ENCODE results near the gene DAZL.
A peak's percentile ranks its signal among the peaks of the same experiment; 100 is the strongest.
"Not testable (repeated sequence)": the region's sequence is repeated elsewhere in the genome, so short reads cannot be mapped to it uniquely, and the experiment has no call there.

DAZL gene, protein sequence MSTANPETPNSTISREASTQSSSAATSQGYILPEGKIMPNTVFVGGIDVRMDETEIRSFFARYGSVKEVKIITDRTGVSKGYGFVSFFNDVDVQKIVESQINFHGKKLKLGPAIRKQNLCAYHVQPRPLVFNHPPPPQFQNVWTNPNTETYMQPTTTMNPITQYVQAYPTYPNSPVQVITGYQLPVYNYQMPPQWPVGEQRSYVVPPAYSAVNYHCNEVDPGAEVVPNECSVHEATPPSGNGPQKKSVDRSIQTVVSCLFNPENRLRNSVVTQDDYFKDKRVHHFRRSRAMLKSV

DNA sequence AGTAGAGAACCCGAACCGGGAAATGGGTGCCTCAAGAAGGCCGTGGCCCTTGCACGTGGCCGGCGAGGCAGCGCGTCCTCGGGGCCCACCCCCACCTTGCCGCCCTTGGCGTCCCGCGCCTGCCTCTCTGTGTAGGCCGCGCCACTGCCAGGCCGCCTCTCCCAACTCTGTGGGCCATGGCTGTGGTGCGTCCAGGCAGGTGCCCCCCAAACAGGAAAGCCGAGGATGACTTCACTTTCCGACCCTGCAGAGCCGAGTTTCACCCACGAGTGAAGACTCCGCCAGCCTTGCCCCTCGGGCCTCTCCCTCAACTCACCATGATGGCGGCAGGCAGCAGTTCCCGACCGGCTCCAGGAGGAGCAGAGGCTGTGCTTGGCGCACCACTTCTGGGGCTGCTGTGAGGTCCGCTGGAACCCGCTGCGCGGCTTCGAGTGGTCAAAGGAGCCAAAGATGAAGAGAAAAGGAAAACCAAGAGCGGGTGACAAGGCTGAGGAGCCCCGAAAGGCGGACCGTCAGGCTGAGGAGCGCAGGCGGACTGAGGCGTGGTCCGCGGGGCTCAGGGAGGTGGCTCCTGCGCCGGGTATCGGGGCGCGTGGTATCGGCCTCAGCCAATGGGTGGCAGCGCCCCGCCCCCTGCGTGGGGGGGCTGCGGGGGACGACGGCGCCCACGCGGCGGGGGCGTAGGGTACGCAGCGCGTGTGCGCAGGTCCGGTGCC lies at the start of gene DAZL:
DAZL (minus strand) TSS at position 537 of the 716 bp plus-strand sequence; CDS start at position 319, 218 bp downstream.
- no peaks in the 10 kb centered on the region for H3K4me1 Mint-ChIP-seq (ENCODE audit: low read depth)
- H3K9me3 Mint-ChIP-seq = peaks cover 9% of the 10 kb centered on the region
- no peaks in the 10 kb centered on the region for H3K36me3 Mint-ChIP-seq (ENCODE audit: low read depth)
- H3K27me3 Mint-ChIP-seq = peaks cover 7% of the 10 kb centered on the region
- intact Hi-C loops (cut with micrococcal nuclease) = loop anchor here (5.0 to 10.0 kb wide), 2 partner anchors 280 to 807 kb away; partner anchors contain the start of gene PLCL2
- H3K27ac Mint-ChIP-seq = no peak within 1 kb of the TSS
- no peak within 1 kb of the TSS for H3K4me3 Mint-ChIP-seq

DNA sequence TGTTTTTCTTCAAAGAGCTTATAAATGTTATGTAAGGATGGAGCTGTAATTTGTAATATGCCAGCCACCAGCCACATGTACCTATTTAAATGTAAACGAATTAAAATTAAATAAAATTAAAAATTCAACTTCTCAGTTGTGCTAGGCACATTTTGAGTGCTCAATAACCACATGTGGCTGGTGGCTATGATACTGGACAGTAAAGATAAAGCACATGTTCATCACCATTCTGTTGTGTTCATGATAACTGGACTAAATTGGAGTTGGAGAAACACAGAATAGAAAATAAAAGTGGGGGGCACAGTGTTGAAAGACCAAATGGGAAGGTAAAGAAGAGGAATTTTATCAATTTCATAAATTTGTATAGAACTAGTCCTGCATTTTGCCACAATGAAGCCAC lies 49.8 kb upstream of the DAZL start:
- Mint-ChIP-seq H3K27ac (no peak overlapping the region), H3K36me3 (ENCODE audit: low read depth) (no peaks in the 10 kb centered on the region), H3K4me3 (no peak overlapping the region), H3K4me1 (ENCODE audit: low read depth) (peaks cover 5% of the 10 kb centered on the region), H3K9me3 (peaks cover 10% of the 10 kb centered on the region), H3K27me3 (no peaks in the 10 kb centered on the region)
- intact Hi-C loops (cut with micrococcal nuclease) = no loop called here

DNA sequence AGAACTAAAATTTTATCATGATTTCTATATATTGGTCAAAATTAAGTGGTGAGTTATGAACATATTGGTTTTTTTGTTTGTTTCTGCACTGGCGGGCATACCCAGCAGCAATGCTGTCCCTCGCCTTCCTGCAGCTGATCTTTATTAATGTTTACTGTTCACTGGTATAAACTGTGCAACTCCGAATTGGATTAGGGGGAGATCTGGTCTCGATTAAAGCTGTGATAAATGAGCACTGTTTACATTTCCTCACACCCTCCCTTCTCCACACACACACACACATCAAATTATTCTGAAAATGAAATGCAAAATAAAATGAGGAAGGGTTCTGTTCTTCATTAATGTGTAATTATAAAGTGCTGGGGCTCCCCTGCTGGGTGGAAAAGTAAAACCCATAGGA lies 48.5 kb upstream of the DAZL start:
- Mint-ChIP-seq H3K27ac (no peak overlapping the region), H3K4me1 (ENCODE audit: low read depth) (peaks cover 4% of the 10 kb centered on the region), H3K27me3 (no peaks in the 10 kb centered on the region), H3K9me3 (peaks cover 10% of the 10 kb centered on the region), H3K36me3 (ENCODE audit: low read depth) (no peaks in the 10 kb centered on the region), H3K4me3 (no peak overlapping the region)
- intact Hi-C loops (cut with micrococcal nuclease) = no loop called here

DNA sequence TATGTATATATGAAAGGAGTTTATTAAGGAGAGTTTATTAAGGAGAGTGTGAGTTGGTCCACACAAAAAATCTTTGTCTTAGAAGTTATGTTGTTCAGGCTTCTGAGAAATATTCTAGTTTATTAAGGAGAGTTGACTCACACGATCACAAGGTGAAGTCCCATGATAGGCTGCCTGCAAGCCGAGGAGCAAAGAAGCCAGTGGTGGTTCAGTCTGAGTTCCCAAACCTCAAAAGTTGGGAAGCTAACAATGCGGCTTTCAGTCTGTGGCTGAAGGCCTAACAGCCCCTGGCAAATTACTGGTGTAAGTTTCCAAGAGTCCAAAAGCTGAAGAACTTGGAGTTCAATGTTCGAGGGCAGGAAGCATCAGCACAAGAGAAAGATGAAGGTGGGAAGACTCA lies 42.4 kb upstream of the DAZL start:
- intact Hi-C loops (cut with micrococcal nuclease) = no loop called here
- H3K27ac Mint-ChIP-seq = no peak overlapping the region
- no peaks in the 10 kb centered on the region for H3K27me3 Mint-ChIP-seq
- no peak overlapping the region for H3K4me3 Mint-ChIP-seq
- no peaks in the 10 kb centered on the region for H3K4me1 Mint-ChIP-seq (ENCODE audit: low read depth)
- no peaks in the 10 kb centered on the region for H3K36me3 Mint-ChIP-seq (ENCODE audit: low read depth)
- no peaks in the 10 kb centered on the region for H3K9me3 Mint-ChIP-seq

DNA sequence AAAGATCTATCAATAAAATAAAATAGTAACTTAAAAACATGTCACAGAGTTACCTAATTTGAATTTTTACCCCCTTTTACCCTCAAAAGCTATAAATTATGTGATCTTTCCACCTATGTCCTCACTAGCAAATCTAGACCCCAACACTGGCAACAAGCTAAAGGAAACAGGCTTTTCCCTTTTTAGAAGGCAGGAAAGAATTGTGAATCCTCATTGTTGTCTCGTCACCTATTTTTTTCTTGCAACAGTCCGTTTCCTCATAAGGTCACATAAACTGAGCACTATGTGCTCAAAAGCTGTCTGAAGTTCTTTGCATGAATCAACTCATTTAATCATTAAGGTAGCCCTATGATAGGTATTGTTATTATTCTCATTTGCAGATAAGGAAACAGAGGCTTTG lies 34.6 kb upstream of the DAZL start:
- Mint-ChIP-seq H3K4me1 (ENCODE audit: low read depth) (no peaks in the 10 kb centered on the region), H3K4me3 (no peak overlapping the region), H3K36me3 (ENCODE audit: low read depth) (no peaks in the 10 kb centered on the region), H3K9me3 (no peaks in the 10 kb centered on the region), H3K27me3 (no peaks in the 10 kb centered on the region), H3K27ac (no peak overlapping the region)
- intact Hi-C loops (cut with micrococcal nuclease) = no loop called here

DNA sequence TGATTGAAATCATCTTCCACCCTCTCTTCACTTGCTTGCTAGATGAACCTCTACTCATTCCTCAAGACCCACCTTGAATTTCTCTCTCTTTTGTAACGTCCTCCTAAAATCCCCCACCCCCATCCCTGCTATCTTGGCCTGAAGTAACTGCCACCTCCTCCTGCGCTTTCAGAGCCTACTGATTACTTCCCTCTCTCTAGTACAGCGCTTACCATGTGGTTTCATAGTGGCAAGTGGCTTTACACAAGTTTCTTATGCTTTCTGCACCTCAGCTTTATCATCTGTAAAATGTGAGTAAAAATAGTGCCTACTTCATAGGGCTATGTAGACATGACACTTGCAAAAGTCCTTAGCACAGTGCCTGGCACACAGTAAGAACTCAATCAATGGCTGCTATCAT lies 28.7 kb upstream of the DAZL start:
- Mint-ChIP-seq H3K4me1 (ENCODE audit: low read depth) (peaks cover 16% of the 10 kb centered on the region), H3K4me3 (no peak overlapping the region), H3K27me3 (no peaks in the 10 kb centered on the region), H3K27ac (no peak overlapping the region), H3K9me3 (no peaks in the 10 kb centered on the region), H3K36me3 (ENCODE audit: low read depth) (no peaks in the 10 kb centered on the region)
- intact Hi-C loops (cut with micrococcal nuclease) = no loop called here

DNA sequence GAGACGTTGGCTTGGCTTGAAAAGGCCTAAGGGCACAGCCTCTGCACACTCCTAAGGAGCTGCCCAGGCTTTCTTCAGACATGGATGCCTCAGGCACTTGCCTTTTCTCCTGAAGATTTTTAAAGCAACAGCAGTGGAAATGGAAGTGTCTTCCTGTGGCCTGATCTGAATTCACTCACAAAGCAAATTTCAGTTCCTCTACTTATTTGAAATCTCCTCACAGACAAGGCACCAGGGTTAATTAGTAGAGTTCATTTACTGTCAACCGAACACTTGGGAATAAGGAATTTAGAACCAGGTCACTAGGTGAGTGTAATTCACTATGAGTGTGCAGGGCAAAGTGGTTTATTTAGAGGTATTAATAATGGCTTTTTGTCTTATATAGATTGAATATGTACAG lies 27.2 kb upstream of the DAZL start:
- Mint-ChIP-seq H3K36me3 (ENCODE audit: low read depth) (no peaks in the 10 kb centered on the region), H3K27ac (peak overlapping the region; percentile 18), H3K9me3 (no peaks in the 10 kb centered on the region), H3K4me1 (ENCODE audit: low read depth) (peaks cover 16% of the 10 kb centered on the region), H3K4me3 (no peak overlapping the region), H3K27me3 (peaks cover 2% of the 10 kb centered on the region)
- intact Hi-C loops (cut with micrococcal nuclease) = no loop called here

DNA sequence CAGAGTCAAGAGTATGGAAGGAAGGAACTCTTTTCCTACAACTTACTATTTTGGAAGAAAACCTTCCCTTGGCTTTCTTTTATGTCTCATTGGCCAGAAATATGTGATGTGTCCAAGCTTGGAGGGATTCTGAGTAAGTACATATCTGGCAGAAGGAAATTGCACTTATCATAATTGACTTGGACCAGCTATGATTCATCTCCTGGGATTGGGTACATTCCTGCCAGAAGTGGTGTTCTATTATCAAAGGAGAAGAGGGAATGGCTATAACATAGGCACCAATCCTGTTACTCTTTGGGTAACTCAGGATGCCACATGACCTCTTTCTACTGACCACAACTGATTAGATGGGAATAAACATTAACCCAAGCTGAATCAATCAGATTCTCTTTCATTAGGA lies 13.5 kb upstream of the DAZL start:
- no peaks in the 10 kb centered on the region for H3K27me3 Mint-ChIP-seq
- intact Hi-C loops (cut with micrococcal nuclease) = no loop called here
- no peak overlapping the region for H3K4me3 Mint-ChIP-seq
- H3K27ac Mint-ChIP-seq = no peak overlapping the region
- H3K9me3 Mint-ChIP-seq = peaks cover 8% of the 10 kb centered on the region
- no peaks in the 10 kb centered on the region for H3K36me3 Mint-ChIP-seq (ENCODE audit: low read depth)
- peaks cover 12% of the 10 kb centered on the region for H3K4me1 Mint-ChIP-seq (ENCODE audit: low read depth)

DNA sequence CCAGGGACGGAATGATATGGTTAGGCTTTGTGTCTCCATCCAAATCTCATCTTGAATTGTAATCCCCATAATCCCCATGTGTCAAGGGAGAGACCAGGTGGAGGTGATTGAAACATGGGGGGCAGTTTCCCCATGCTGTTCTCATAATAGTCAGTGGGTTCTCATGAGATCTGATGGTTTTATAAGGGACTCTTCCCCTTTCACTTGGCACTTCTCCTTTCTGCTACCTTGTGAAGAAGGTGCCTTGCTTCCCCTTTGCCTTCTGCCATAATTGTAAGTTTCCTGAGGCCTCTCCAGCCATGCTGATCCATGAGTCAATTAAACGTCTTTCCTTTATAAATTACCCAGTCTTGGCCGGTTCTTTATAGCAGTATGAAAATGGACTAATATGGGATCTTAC lies 11.9 kb upstream of the DAZL start:
- H3K27me3 Mint-ChIP-seq; H3K9me3 Mint-ChIP-seq; H3K27ac Mint-ChIP-seq; H3K36me3 Mint-ChIP-seq (ENCODE audit: low read depth); intact Hi-C loops (cut with micrococcal nuclease); H3K4me3 Mint-ChIP-seq: not testable (repeated sequence)
- peaks cover 12% of the 10 kb centered on the region for H3K4me1 Mint-ChIP-seq (ENCODE audit: low read depth)

DNA sequence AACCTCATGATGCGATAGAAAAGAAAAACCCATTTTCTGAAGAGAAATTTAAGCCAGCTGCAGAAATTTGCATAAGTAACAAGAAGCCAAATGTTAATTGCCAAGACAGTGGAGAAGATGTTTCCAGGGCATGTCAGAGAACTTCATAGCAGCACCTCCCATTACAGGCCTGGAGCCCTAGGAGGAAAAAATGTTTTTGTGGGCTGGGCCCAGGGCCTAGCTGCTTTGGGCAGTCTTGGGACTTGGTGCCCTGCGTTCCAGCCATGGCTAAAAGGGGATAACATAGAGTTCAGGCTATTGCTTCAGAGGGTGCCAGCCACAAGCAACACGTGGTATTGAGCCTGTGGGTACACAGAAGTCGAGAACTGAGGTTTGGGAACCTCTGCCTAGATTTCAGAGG lies 10.9 kb upstream of the DAZL start:
- H3K36me3 Mint-ChIP-seq (ENCODE audit: low read depth) = no peaks in the 10 kb centered on the region
- no peak overlapping the region for H3K4me3 Mint-ChIP-seq
- H3K4me1 Mint-ChIP-seq (ENCODE audit: low read depth) = peaks cover 12% of the 10 kb centered on the region
- H3K27me3 Mint-ChIP-seq = no peaks in the 10 kb centered on the region
- peaks cover 8% of the 10 kb centered on the region for H3K9me3 Mint-ChIP-seq
- intact Hi-C loops (cut with micrococcal nuclease) = no loop called here
- no peak overlapping the region for H3K27ac Mint-ChIP-seq

DNA sequence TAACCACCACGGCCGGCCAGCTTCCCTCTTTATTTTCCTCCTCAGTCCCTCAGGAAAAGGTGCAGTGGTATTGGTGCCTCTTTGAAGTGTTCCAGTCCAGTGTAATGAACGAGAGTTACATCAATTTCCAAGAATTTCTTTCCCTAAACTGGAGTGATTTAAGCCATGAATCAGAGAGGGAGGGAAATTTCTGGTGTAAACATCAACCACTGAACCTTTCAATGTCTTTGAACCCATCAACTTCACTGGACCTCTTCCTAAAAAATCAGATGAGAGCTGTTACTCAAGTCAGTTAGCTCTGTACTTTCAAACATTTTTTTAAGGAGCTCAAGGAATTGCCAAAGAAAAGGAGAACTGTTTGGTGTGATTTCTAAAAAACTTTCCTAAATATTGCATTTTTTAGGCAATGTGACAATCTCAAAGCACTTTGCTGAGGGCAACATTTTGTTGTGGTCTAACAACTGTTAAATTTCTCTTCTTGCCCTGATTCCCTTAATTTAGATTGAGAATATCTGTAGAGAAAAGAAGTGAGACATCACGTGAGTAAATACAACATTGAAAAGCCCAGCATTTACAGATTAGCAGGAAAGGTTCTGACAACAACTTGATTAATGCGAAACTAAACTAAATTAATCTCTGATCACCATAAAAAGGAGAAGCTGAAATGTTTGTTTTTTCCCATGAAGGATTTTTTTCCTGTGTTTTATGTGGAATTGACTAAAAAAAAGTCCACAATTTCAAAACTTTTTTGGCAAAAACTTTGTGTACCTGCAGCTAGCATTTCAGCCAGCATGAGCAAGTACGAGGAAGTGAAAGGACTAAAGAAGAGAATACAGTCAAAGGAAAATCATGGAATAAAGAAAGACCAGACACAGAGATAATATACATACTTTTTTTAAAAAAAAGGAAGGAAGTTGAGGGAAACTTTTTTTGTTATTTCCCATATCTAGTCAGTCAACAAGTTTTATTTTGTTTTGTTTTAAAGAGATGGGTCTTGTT lies 9.1 kb upstream of the DAZL start:
- Mint-ChIP-seq H3K9me3 (peaks cover 8% of the 10 kb centered on the region), H3K36me3 (ENCODE audit: low read depth) (no peaks in the 10 kb centered on the region), H3K27me3 (no peaks in the 10 kb centered on the region), H3K4me1 (ENCODE audit: low read depth) (peaks cover 12% of the 10 kb centered on the region), H3K4me3 (no peak overlapping the region), H3K27ac (no peak overlapping the region)
- intact Hi-C loops (cut with micrococcal nuclease) = no loop called here

DNA sequence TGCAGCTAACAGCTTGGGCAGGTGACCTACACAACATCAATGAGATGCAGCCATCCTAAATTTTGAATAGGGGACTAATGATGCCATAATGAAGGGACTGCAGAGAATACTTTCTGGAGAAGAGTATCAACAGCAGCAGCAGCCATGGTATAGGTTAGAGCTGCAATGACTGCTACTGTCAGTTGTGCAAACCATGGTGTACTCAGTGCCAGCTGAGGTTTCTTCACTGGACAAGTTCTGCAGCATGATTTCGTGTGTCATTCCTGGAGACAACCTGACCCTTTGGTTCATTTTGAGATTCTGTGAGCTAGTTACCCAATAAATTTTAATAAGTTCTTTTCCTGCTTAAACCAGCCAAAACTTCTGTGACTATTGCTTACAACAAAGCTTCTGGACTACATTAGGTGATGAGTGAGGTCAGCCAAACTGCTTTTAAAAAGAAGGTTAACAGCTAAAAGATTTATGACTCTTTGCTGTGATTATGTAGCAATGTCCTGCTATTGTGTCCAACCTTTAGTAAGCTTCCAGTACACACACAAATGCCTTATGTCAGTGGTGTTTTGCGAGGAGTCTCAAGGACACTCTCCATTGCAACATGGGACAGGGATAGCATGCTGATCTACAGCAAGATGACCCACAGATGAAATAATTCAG lies 4.8 kb upstream of the DAZL start:
- no peak overlapping the region for H3K4me3 Mint-ChIP-seq
- peaks cover 9% of the 10 kb centered on the region for H3K4me1 Mint-ChIP-seq (ENCODE audit: low read depth)
- H3K9me3 Mint-ChIP-seq = peaks cover 4% of the 10 kb centered on the region
- H3K36me3 Mint-ChIP-seq (ENCODE audit: low read depth) = no peaks in the 10 kb centered on the region
- H3K27ac Mint-ChIP-seq = no peak overlapping the region
- intact Hi-C loops (cut with micrococcal nuclease) = loop anchor here (10.0 kb wide), 1 partner anchor 275 kb away; the partner anchor contains the start of gene PLCL2
- no peaks in the 10 kb centered on the region for H3K27me3 Mint-ChIP-seq

DNA sequence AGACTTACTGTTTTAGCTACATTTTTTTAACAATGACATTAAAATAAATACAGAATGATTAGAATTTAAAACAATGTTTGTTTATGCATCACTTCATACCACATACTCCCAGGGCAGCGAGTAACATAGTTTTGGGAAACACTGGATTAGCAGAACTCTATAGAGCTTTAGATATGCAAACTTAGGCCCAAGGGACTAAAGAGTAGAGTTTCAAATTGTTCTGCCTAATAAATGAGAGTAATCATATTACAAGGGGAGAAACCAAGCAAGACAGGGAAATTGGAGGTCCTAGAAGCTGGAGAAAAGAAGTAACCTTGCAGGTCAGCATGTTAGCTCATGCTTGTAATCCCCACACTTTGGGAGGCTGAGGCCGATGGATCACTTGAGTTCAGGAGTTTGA lies 3.6 kb upstream of the DAZL start:
- H3K9me3 Mint-ChIP-seq = peaks cover 9% of the 10 kb centered on the region
- intact Hi-C loops (cut with micrococcal nuclease) = loop anchor here (10.0 kb wide), 1 partner anchor 276 kb away; the partner anchor contains the start of gene PLCL2

More for the DNA sequence above, 3.6 kb upstream of the DAZL start:
- Mint-ChIP-seq H3K27me3 (no peaks in the 10 kb centered on the region), H3K4me3 (no peak overlapping the region), H3K4me1 (ENCODE audit: low read depth) (no peaks in the 10 kb centered on the region), H3K27ac (no peak overlapping the region), H3K36me3 (ENCODE audit: low read depth) (no peaks in the 10 kb centered on the region)
